A549 (cell line): ENCODE results near the gene RTN4RL1.

Source experiments
- CBX2 ChIP-seq: fragments of 200-600 bp; sonication (generic); IDR thresholded peaks from 2 replicates; pipeline ENCODE4 v1.6.1; 2016; ENCODE audit warnings: low read depth, mild to moderate bottlenecking, borderline replicate concordance
- CTCF ChIP-seq: fragments of >200 bp; sonication (Bioruptor Twin); formaldehyde crosslinking; IDR thresholded peaks from 3 replicates; pipeline ENCODE4 v1.5.1; 2016

DNA sequence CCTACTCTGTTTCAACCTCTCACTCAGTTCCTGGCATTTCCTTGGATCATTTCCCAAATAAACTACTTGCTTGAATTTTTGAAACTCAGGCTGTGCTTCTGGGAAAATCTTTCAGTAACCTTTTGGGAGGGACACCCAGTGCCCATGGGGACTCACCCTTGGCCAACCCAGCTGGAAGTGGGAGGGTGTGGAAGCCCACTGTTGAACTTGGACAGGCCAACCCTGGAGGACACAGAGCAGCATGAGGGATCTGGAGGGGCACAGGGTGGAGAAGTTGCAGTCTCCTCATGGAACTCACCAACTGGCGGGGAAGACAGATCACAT is 11.2 kb downstream of the RTN4RL1 start:
- TF ChIP-seq CTCF (no peak), CBX2 (no peak)
